ENCODE data around the gene ARL6IP4. TPM values are rescaled to one million over a fixed set of nuclear protein-coding genes. Genes with fewer than 3 reads are reported as not detected.
A peak's percentile ranks its signal among the peaks of the same experiment; 100 is the strongest.

Gene ARL6IP4
- total RNA-seq, 4 donors from 2014 or later = 123 to 175 (median 156) TPM

DNA sequence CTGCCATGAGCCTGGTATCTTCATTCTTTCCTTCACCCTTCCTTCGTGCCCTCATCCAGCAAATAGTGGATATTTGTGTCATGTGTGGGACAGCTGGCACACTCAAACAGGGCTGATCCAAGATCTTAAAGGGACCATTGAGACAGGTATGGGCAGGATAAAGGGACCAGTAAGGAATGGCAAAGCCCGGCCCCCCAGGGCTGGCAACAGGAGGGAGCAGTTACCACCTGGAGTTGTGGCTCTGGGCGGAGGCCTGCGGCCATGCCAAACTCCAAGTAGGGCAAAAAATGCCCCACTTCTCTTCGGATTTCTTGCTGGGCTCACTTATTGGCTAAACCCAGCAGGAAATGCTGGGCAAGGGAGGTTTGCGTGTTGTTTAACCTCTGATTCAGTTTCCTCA lies 3.3 kb upstream of the ARL6IP4 start:
- no peak for DNase-seq
- H3K9me3 ChIP-seq = no peaks in the 10 kb centered on the region
- H3K4me1 ChIP-seq = peaks cover 42 to 56% of the 10 kb centered on the region in 2 donors
- TF ChIP-seq, protein P1, sequence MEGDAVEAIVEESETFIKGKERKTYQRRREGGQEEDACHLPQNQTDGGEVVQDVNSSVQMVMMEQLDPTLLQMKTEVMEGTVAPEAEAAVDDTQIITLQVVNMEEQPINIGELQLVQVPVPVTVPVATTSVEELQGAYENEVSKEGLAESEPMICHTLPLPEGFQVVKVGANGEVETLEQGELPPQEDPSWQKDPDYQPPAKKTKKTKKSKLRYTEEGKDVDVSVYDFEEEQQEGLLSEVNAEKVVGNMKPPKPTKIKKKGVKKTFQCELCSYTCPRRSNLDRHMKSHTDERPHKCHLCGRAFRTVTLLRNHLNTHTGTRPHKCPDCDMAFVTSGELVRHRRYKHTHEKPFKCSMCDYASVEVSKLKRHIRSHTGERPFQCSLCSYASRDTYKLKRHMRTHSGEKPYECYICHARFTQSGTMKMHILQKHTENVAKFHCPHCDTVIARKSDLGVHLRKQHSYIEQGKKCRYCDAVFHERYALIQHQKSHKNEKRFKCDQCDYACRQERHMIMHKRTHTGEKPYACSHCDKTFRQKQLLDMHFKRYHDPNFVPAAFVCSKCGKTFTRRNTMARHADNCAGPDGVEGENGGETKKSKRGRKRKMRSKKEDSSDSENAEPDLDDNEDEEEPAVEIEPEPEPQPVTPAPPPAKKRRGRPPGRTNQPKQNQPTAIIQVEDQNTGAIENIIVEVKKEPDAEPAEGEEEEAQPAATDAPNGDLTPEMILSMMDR (IDR thresholded peaks at IDR 0.05 in 4 of 5, conservative IDR thresholded peaks at IDR 0.05 in 1 of 5) = no peak
- TF ChIP-seq POLR2A (IDR thresholded peaks at IDR 0.05) = no peak
- in situ Hi-C loops (cut with MboI; ENCODE audit: low sequenced_read_pairs in 4 of 4) (loop anchor here in 1 of 4 donors (10.0 kb wide), 1 partner anchor 258 kb away; the partner anchor contains the start of genes MPHOSPH9 and MTRFR), intact Hi-C loops (cut with DNase I; ENCODE audit: low total_unique reads) (loop anchor here (5.0 to 10.0 kb wide), 2 partner anchors 175 to 388 kb away; partner anchors contain the start of genes PITPNM2 and SBNO1)
- no peaks in the 10 kb centered on the region for H3K27me3 ChIP-seq
- H3K27ac ChIP-seq = no peak overlapping the region
- H3K4me3 ChIP-seq = peak overlapping the region in 1 of 4 donors; percentile 17
- no peak for ATAC-seq
- H3K36me3 ChIP-seq = peaks cover 0 to under 1% of the 10 kb centered on the region in 2 donors

DNA sequence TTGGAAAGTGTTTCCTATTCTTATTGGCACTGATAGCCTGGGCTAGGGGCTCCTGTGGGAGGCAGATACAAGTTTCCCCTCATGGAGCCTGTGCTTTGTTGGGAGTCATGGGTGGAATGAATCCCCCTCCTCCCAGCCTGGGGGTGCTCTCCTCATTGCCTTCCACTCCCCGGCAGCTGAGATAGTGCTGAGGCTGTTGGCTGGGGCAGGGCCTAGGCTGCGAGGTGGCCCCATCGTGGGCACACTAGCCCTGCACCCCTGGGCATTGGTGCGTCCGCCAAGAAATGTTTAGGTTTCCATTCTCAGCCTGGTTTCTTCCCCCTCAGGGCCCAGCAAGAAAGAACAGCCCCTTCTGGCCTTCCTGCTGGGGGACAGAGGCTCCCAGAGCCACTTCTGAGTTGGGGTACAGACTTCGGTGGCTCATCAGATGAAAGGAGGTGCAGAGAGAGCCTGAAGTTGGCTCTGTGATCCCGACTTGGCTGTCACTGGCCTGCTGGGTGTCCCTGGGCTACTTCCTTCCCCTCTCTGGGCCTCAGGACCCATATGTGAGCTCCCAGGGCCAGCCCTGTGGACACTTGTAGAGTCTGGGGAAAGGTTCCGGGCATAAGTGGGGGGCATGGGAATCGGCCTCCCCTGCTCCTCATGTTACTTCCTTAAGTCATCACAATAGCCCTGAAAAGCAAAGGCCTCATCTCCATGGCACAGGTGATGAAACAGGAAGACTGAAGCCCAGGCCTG lies 2.7 kb upstream of the ARL6IP4 start:
- intact Hi-C loops (cut with DNase I; ENCODE audit: low total_unique reads) = loop anchor here (5.0 to 10.0 kb wide), 2 partner anchors 174 to 387 kb away; partner anchors contain the start of genes PITPNM2 and SBNO1
- no peak for ATAC-seq
- peaks cover 0 to 6% of the 10 kb centered on the region in 2 donors for H3K36me3 ChIP-seq
- no peak overlapping the region for H3K27ac ChIP-seq
- no peaks in the 10 kb centered on the region for H3K27me3 ChIP-seq
- in situ Hi-C loops (cut with MboI; ENCODE audit: low sequenced_read_pairs in 4 of 4) = loop anchor here in 1 of 4 donors (10.0 kb wide), 1 partner anchor 257 kb away; the partner anchor contains the start of genes MPHOSPH9 and MTRFR
- no peak for DNase-seq
- H3K4me3 ChIP-seq = no peak overlapping the region
- H3K9me3 ChIP-seq = no peaks in the 10 kb centered on the region
- TF ChIP-seq, protein P1 (IDR thresholded peaks at IDR 0.05 in 4 of 5, conservative IDR thresholded peaks at IDR 0.05 in 1 of 5) = no peak
- no peak for TF ChIP-seq POLR2A (IDR thresholded peaks at IDR 0.05)
- peaks cover 47 to 63% of the 10 kb centered on the region in 2 donors for H3K4me1 ChIP-seq

DNA sequence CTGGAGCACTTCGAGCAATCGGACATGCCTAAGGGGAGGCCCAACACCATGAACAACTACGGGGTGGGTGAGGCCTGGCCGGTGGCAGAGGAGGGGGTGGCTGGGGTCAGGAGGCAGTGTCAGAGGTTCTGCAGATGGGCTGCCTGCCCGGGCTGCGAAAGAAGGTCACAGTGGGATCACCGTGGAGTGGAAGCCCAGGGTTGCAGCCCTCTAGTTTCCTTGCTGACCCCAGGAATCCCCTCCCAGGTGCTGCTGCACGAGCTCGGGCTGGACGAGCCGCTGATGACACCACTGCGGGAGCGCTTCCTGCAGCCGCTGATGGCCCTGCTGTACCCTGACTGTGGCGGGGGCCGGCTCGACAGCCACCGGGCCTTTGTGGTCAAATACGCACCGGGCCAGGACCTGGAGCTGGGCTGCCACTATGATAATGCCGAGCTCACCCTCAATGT lies 1.9 kb upstream of the ARL6IP4 start:
- Histone ChIP-seq H3K27me3 (no peaks in the 10 kb centered on the region), H3K9me3 (no peaks in the 10 kb centered on the region), H3K36me3 (peaks cover 0 to 6% of the 10 kb centered on the region in 2 donors), H3K4me1 (peaks cover 47 to 67% of the 10 kb centered on the region in 2 donors), H3K4me3 (no peak overlapping the region), H3K27ac (no peak overlapping the region)
- intact Hi-C loops (cut with DNase I; ENCODE audit: low total_unique reads) (loop anchor here (5.0 to 10.0 kb wide), 2 partner anchors 174 to 386 kb away; partner anchors contain the start of genes PITPNM2 and SBNO1), in situ Hi-C loops (cut with MboI; ENCODE audit: low sequenced_read_pairs in 4 of 4) (loop anchor here in 1 of 4 donors (10.0 kb wide), 1 partner anchor 256 kb away; the partner anchor contains the start of genes MPHOSPH9 and MTRFR)
- DNase-seq = no peak
- no peak for TF ChIP-seq POLR2A (IDR thresholded peaks at IDR 0.05)
- TF ChIP-seq, protein P1 (IDR thresholded peaks at IDR 0.05 in 4 of 5, conservative IDR thresholded peaks at IDR 0.05 in 1 of 5) = no peak
- no peak for ATAC-seq

DNA sequence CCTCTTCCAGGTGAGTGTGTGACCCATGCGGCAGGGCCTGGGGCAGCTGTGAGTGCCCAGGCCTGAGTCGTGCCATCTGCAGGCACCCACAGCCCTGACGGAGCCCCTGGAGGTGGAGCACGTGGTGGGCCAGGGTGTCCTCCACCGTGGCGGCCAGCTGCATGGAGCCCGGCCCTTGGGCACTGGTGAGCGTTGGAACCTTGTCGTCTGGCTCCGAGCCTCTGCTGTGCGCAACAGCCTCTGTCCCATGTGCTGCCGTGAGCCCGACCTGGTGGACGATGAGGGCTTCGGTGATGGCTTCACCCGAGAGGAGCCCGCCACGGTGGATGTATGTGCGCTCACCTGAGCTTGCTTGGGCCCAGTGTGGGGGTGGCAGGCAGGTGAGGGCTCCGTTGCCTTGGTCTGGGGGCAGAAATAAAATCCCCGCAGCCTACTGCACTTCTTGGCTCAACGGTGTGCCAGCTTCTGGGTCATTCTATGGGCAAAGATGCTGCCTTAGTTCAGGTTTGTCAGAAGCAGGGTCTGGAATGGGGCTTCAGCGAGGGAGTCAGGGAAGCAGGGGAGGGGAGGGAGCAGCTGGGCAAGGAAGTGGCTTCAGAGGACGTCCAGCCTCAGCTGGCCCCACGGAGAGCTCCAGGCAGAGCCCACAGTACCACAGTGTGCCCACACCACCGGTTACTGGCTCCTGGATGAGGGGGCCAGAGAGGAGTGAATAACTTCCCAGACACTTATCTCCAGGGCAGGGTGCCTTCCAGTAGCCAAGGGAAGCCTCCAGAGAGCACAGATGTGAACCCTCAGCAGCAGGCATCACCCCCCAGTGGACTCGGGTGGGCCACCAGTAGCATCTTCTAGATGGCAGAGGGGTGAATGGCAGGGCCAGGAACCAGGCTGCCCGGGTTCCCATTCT lies 1.2 kb upstream of the ARL6IP4 start:
- in situ Hi-C loops (cut with MboI; ENCODE audit: low sequenced_read_pairs in 4 of 4) = loop anchor here in 1 of 4 donors (10.0 kb wide), 1 partner anchor 256 kb away; the partner anchor contains the start of genes MPHOSPH9 and MTRFR
- peak overlapping the region in 1 of 4 donors; percentile 91 for H3K27ac ChIP-seq
- no peaks in the 10 kb centered on the region for H3K9me3 ChIP-seq
- peak overlapping the region; percentile 83 to 97 (median 92) for H3K4me3 ChIP-seq
- H3K4me1 ChIP-seq = peaks cover 46 to 68% of the 10 kb centered on the region in 2 donors
- intact Hi-C loops (cut with DNase I; ENCODE audit: low total_unique reads) = loop anchor here (5.0 to 10.0 kb wide), 2 partner anchors 173 to 386 kb away; partner anchors contain the start of genes PITPNM2 and SBNO1
- H3K27me3 ChIP-seq = no peaks in the 10 kb centered on the region
- peaks cover 0 to 6% of the 10 kb centered on the region in 2 donors for H3K36me3 ChIP-seq
- DNase-seq (no peak), ATAC-seq (no peak)
- TF ChIP-seq, protein P1 (IDR thresholded peaks at IDR 0.05 in 4 of 5, conservative IDR thresholded peaks at IDR 0.05 in 1 of 5) = no peak
- no peak for TF ChIP-seq POLR2A (IDR thresholded peaks at IDR 0.05)
